Peyer's patch (tissue), 4 donors: ENCODE data around the gene MTFR1L.

ENCODE experiments used
- CTCF ChIP-seq, 6 experiments: fragments of 450-650 bp in 4 of 6; fragments of 200-600 bp in 2 of 6; sonication (generic) in 1 of 6; IDR thresholded peaks; one replicate each; pipeline ENCODE4 v1.5.1; 2017 to 2019; ENCODE audit warnings: antibody characterized with exemption in 6 of 6, mild to moderate bottlenecking in 3 of 6, moderate library complexity in 1 of 6
- POLR2A ChIP-seq, 2 donors: fragments of 450-650 bp; IDR thresholded peaks; one replicate each; pipeline ENCODE4 v1.5.1; 2017; ENCODE audit warnings: antibody characterized with exemption in 2 of 2, mild to moderate bottlenecking in 2 of 2, moderate library complexity in 2 of 2

- TF ChIP-seq CTCF (IDR thresholded peaks at IDR 0.05) (no peak), POLR2A (IDR thresholded peaks at IDR 0.05) (no peak)
Measured at GRCh38 chr1:25813734-25814471, 5.9 kb upstream of the MTFR1L start.
